RWPE1 (cell line): Measurements from ENCODE around the gene BRD4.

Experiments
- CTCF ChIA-PET: fragments of 350-600 bp; sonication (Branson Sonifier 250); formaldehyde crosslinking; extraction: SDS; loops from one replicate; lab custom pipeline; 2021; lab: Yijun Ruan, JAX
- POLR2A ChIA-PET: fragments of 400-600 bp; formaldehyde crosslinking; extraction: SDS; loops from one replicate; lab custom pipeline; 2020; ENCODE audit warnings: antibody characterized with exemption; ENCODE audit not compliant: low non-redundant PET; lab: Yijun Ruan, JAX
- DNase-seq: peaks from one replicate; pipeline ENCODE4 v3.0.0; 2012; ENCODE audit warnings: low spot score
- H3K27ac ChIP-seq: fragments of 450-650 bp; 2 replicates; pipeline ENCODE4 v1.5.1; 2017
- CTCF ChIP-seq: fragments of 450-650 bp; conservative IDR thresholded peaks from 2 replicates; pipeline ENCODE4 v1.5.1; 2017; ENCODE audit warnings: low read depth, mild to moderate bottlenecking

Gene BRD4

GRCh38 chr19:15251749-15252397 lies 80.5 kb downstream of the BRD4 start:
- CTCF ChIA-PET, result interaction anchor here (0.6 to 4.5 kb wide), 8 partner anchors 18 to 150 kb away, joined by 3 to 19 read pairs (median 4); no protein-coding TSS in a partner anchor
- H3K27ac ChIP-seq, result peak overlapping the region; percentile 97
- TF ChIP-seq CTCF, result no peak; the same call in 1 of the 2 replicates
- peak; percentile 78 for DNase-seq
- POLR2A ChIA-PET, result no interaction called here

GRCh38 chr19:15251010-15251748 lies 81.2 kb downstream of the BRD4 start:
- H3K27ac ChIP-seq, result peak overlapping the region; percentile 97
- ChIA-PET POLR2A (no interaction called here), CTCF (interaction anchor here (0.6 to 4.5 kb wide), 7 partner anchors 17 to 473 kb away, joined by 3 to 19 read pairs (median 3); no protein-coding TSS in a partner anchor)
- no peak for TF ChIP-seq CTCF
- DNase-seq, result peak; percentile 43

DNA sequence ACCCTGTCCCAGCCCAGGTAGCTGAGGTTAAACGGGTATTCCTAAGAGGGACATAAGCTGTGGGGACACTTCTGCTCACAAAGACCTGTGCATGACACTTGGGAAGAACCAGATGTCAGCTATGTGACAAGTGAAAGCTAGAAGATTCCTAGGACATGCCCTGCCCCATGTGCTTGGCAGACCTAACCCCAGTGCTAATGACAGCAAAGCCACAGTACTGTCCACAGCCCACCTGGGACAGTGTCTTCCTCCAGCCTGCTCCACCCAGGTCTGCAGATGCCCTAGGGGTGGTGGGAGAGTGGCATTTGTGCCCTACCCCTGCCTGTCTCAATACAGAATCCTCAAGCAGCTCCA lies 81.7 kb downstream of the BRD4 start:
- H3K27ac ChIP-seq, result peak overlapping the region; percentile 97
- POLR2A ChIA-PET, result interaction anchor here (0.5 kb wide), 1 partner anchor 159 kb away, joined by 8 read pairs; no protein-coding TSS in a partner anchor
- CTCF ChIA-PET, result interaction anchor here (0.6 to 4.5 kb wide), 5 partner anchors 55 to 472 kb away, joined by 3 to 19 read pairs (median 3); no protein-coding TSS in a partner anchor

DNA sequence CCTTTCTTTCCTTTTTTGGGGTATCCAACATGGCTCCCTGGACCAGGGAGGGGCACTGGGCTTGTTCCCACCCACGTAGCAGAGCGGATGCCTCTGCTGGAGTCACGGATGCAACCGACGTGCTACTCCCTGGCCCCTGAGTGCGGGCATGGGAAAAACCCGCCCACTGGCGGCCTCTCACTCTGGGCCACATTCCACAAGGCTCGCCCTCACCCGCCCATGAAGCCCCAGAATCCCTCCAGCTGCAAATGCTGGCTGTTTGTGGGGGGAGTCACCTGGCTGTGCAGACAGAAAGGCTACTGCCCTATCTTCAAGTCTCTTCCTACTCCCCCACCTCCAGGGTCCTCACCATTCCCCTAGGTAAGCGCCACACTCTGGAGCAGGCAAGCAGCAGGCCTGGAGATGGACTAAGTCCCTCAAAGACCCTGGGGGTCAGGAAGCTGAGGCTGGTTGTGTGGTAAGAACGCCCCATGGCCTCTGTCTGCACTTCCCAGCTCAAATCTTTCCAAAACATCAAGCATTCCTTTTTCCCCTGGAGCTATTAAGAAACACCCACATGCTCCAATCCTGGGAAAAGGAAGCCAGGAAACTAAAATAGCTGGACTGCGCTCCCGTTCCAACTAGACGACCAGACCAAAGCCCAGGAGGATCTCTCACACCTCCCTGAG lies 82.2 kb downstream of the BRD4 start:
- ChIA-PET CTCF (interaction anchor here (0.6 to 4.5 kb wide), 6 partner anchors 54 to 471 kb away, joined by 3 to 19 read pairs (median 4); no protein-coding TSS in a partner anchor), POLR2A (interaction anchor here (0.5 kb wide), 1 partner anchor 158 kb away, joined by 8 read pairs; no protein-coding TSS in a partner anchor)
- peak overlapping the region; percentile 97 for H3K27ac ChIP-seq
- peak; percentile 89 for DNase-seq
- no peak for TF ChIP-seq CTCF

More for the DNA sequence above, 81.7 kb downstream of the BRD4 start:
- TF ChIP-seq CTCF, result no peak
- DNase-seq, result no peak

DNA sequence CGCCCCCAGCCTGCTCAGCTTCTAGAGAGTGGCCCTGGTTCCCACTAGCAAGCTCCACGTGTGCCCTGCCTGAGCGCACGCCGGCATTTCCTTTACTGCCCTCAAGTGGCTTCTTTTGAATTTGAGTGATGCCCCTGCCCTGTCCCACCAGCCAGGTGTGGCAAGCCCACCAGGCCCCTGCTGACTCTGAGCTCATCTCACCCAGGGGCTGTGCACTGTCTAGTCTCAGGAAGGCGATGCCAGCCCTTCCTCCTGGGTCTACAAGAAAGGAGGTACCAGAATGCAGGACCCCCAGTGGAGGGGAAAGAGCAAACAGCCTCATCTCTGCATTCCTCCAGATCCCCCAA lies 82.8 kb downstream of the BRD4 start:
- peak overlapping the region; percentile 97 for H3K27ac ChIP-seq

More for the DNA sequence above, 82.8 kb downstream of the BRD4 start:
- ChIA-PET CTCF (interaction anchor here (0.6 to 4.5 kb wide), 3 partner anchors 54 to 298 kb away, joined by 4 to 19 read pairs (median 4); no protein-coding TSS in a partner anchor), POLR2A (no interaction called here)
- no peak for DNase-seq
- no peak for TF ChIP-seq CTCF
